Stimulated activated CD4-positive, alpha-beta T cell treated with anti-CD3 and anti-CD28 coated beads, Interleukin-4, amount 100 ng/mL, for 24 hours (primary cell): ENCODE data around the gene OXSR1.
"Not testable (repeated sequence)": the region's sequence is repeated elsewhere in the genome, so short reads cannot be mapped to it uniquely, and the experiment has no call there.

Experiments used
- DNase-seq: peaks from one replicate; pipeline ENCODE4 v3.0.0-alpha.2; 2020

OXSR1 gene

GRCh38 chr3:38235466-38235865 lies 70.1 kb downstream of the OXSR1 start:
- DNase-seq = no peak

- no peak for DNase-seq
These were observed 73.2 kb downstream of the OXSR1 start for GRCh38 chr3:38238416-38239008.

GRCh38 chr3:38242812-38243211 lies 77.5 kb downstream of the OXSR1 start:
- not testable (repeated sequence) for DNase-seq

- no peak for DNase-seq
These were observed 80.6 kb downstream of the OXSR1 start for GRCh38 chr3:38245930-38246329.

GRCh38 chr3:38247366-38248035 lies 82.2 kb downstream of the OXSR1 start:
- DNase-seq = no peak

GRCh38 chr3:38250198-38250597 lies 84.9 kb downstream of the OXSR1 start:
- DNase-seq = no peak

GRCh38 chr3:38251197-38251596 lies 85.9 kb downstream of the OXSR1 start:
- no peak for DNase-seq

GRCh38 chr3:38253704-38254103 lies 88.4 kb downstream of the OXSR1 start:
- no peak for DNase-seq

- no peak for DNase-seq
These were observed 89.5 kb downstream of the OXSR1 start for GRCh38 chr3:38254872-38255271.

- DNase-seq = no peak
These were observed 90.3 kb downstream of the OXSR1 start for GRCh38 chr3:38255627-38256026.

GRCh38 chr3:38257583-38257982 lies 92.2 kb downstream of the OXSR1 start:
- no peak for DNase-seq

- DNase-seq = no peak
These were observed 95.1 kb downstream of the OXSR1 start for GRCh38 chr3:38260474-38260873.

- no peak for DNase-seq
These were observed 99.0 kb downstream of the OXSR1 start for GRCh38 chr3:38264353-38264771.

GRCh38 chr3:38264779-38265178 lies 99.4 kb downstream of the OXSR1 start:
- DNase-seq = no peak

GRCh38 chr3:38265604-38266307 lies 100.4 kb downstream of the OXSR1 start, which contains the start of gene SLC22A13:
TSS of gene SLC22A13 (plus strand) at chr3:38265812. CDS start at chr3:38265861, 49 bp downstream.
- no peak for DNase-seq

- no peak for DNase-seq
These were observed 101.5 kb downstream of the OXSR1 start for GRCh38 chr3:38266810-38267209.

- no peak for DNase-seq
These were observed 102.3 kb downstream of the OXSR1 start for GRCh38 chr3:38267662-38268061.

GRCh38 chr3:38268087-38268486 lies 102.8 kb downstream of the OXSR1 start:
- DNase-seq = no peak

GRCh38 chr3:38268522-38268921 lies 103.2 kb downstream of the OXSR1 start:
- no peak for DNase-seq

GRCh38 chr3:38270606-38271005 lies 105.3 kb downstream of the OXSR1 start:
- DNase-seq = no peak

- DNase-seq = no peak
These were observed 106.2 kb downstream of the OXSR1 start for GRCh38 chr3:38271553-38271952.

GRCh38 chr3:38274864-38275649 lies 109.7 kb downstream of the OXSR1 start:
- no peak for DNase-seq

GRCh38 chr3:38275658-38276057 lies 110.3 kb downstream of the OXSR1 start:
- DNase-seq = no peak
